Activated effector memory CD4-positive, alpha-beta T cell treated with anti-CD3 and anti-CD28 coated beads, Interleukin-2, amount 50 U/mL, for 16 hours (primary cell): ENCODE measurements around the gene DRD3.

Source experiments
- DNase-seq: peaks from one replicate; pipeline ENCODE4 v3.0.0-alpha.2; 2020

Gene DRD3

GRCh38 chr3:114176890-114177289 is 2.0 kb downstream of the DRD3 start:
- DNase-seq, result no peak

GRCh38 chr3:114176487-114176886 is 2.4 kb downstream of the DRD3 start:
- DNase-seq, result no peak

- no peak for DNase-seq
These were observed 3.5 kb downstream of the DRD3 start for GRCh38 chr3:114175204-114175987.

- DNase-seq, result no peak
These were observed 7.2 kb downstream of the DRD3 start for GRCh38 chr3:114171677-114172076.

GRCh38 chr3:114168150-114168549 is 10.7 kb downstream of the DRD3 start:
- no peak for DNase-seq

- DNase-seq, result no peak
These were observed 21.5 kb downstream of the DRD3 start for GRCh38 chr3:114157321-114157720.

- DNase-seq, result peak; percentile 65
These were observed 23.5 kb downstream of the DRD3 start for GRCh38 chr3:114155370-114155821.

- DNase-seq, result no peak
These were observed 24.5 kb downstream of the DRD3 start for GRCh38 chr3:114154321-114154821.

GRCh38 chr3:114152519-114153151 is 26.2 kb downstream of the DRD3 start:
- peak; percentile 93 for DNase-seq

- DNase-seq, result no peak
These were observed 27.8 kb downstream of the DRD3 start for GRCh38 chr3:114151091-114151490.

- DNase-seq, result no peak
These were observed 31.6 kb downstream of the DRD3 start for GRCh38 chr3:114147251-114147650.

- DNase-seq, result no peak
These were observed 33.8 kb downstream of the DRD3 start for GRCh38 chr3:114144909-114145688.

GRCh38 chr3:114143817-114144216 is 35.0 kb downstream of the DRD3 start:
- DNase-seq, result no peak

GRCh38 chr3:114139836-114140235 is 39.0 kb downstream of the DRD3 start:
- no peak for DNase-seq

GRCh38 chr3:114133947-114134346 is 44.9 kb downstream of the DRD3 start:
- no peak for DNase-seq

- no peak for DNase-seq
These were observed 46.4 kb downstream of the DRD3 start for GRCh38 chr3:114132500-114132899.

- DNase-seq, result no peak
These were observed 50.0 kb downstream of the DRD3 start for GRCh38 chr3:114128826-114129225.

GRCh38 chr3:114128231-114128630 is 50.6 kb downstream of the DRD3 start:
- DNase-seq, result no peak

- DNase-seq, result no peak
These were observed 51.3 kb downstream of the DRD3 start for GRCh38 chr3:114127517-114127916.

GRCh38 chr3:114126461-114126860 is 52.4 kb downstream of the DRD3 start:
- DNase-seq, result no peak

- DNase-seq, result no peak
These were observed 56.7 kb downstream of the DRD3 start for GRCh38 chr3:114122027-114122709.

- no peak for DNase-seq
These were observed 58.6 kb downstream of the DRD3 start for GRCh38 chr3:114120211-114120610.

GRCh38 chr3:114119776-114120175 is 59.1 kb downstream of the DRD3 start:
- DNase-seq, result no peak
